ENCODE results near the gene BCAR3.

DNA sequence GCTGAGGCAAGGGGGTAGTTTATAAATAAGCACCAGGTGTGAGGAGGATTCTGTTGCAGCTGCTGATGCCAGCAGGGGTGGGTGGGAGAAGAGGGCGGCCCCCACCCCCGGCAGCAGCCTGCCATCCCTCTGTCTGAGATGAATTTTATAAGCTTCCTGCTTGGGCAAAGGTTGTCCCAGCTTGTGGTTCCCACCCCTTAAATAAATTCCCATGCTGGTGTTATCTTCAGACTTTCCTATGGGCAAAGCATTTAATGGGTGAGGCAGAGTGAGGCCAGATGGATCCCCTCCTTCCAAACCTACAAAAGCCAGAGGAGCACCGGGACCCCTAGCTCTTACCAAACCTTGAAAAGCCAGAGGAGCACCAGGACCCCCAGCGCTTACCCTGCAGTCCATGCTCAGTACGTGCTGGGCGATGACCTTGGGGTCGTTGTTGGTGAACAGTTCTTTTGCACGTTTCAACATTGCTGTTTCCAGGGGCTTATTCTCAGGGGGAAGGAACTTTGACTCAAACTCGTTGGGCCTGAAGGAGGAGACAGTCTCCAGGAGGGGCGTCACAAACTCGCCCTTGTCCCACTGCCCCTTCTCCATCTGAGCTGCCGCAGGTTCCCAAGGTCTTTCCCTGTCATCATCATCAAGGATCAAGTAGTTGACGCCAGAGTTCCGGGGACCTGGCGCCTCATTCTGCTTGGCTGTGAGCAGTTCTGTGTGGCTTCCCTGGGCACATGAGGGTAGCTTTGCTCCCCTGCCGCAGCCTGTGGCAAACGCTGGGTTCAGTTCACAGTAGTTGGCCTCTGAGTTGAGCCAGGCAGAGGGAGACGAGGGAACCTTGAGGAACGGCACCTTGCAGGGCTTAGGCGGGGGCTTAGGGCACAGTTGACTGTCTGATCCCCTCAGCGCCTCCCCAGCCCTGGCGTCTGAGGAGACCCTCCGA lies 99.5 kb downstream of the BCAR3 start:
- TF ChIP-seq CTCF (IDR thresholded peaks at IDR 0.05) = no peak
- TF ChIP-seq POLR2A (IDR thresholded peaks at IDR 0.05) = no peak
